Calu3 (cell line): Measurements from ENCODE around the gene CDK13. TPM values are rescaled to one million over a fixed set of nuclear protein-coding genes. Genes with fewer than 3 reads are reported as not detected.

ENCODE experiments used
- BruUV-seq: library from RNA; stranded (reverse); fragments of 400-500 nt; replicated peaks from 2 replicates; lab custom pipeline; 2021; lab: Mats Ljungman, UMichigan
- CTCF ChIA-PET: fragments of 300-600 bp; sonication (Branson Sonifier 250); formaldehyde crosslinking; loops from one replicate; lab custom pipeline; 2022; ENCODE audit warnings: antibody characterized with exemption; lab: Charles Lee
- DNase-seq: peaks from one replicate; pipeline ENCODE4 v3.0.0; 2022
- H3K27ac Mint-ChIP-seq: one replicate; pipeline ENCODE4 v1.8.0; 2022; ENCODE audit warnings: mixed read lengths; ENCODE audit not compliant: unreplicated experiment
- H3K27me3 Mint-ChIP-seq: one replicate; pipeline ENCODE4 v1.8.0; 2022; ENCODE audit warnings: mixed read lengths; ENCODE audit not compliant: unreplicated experiment
- H3K36me3 Mint-ChIP-seq: one replicate; pipeline ENCODE4 v1.8.0; 2022; ENCODE audit warnings: mild to moderate bottlenecking, moderate library complexity, mixed read lengths; ENCODE audit not compliant: insufficient read depth, unreplicated experiment
- H3K4me1 Mint-ChIP-seq: one replicate; pipeline ENCODE4 v1.8.0; 2022; ENCODE audit warnings: mild to moderate bottlenecking, low read depth, mixed read lengths; ENCODE audit not compliant: unreplicated experiment
- H3K4me3 Mint-ChIP-seq: one replicate; pipeline ENCODE4 v1.8.0; 2022; ENCODE audit warnings: mild to moderate bottlenecking, low read depth, moderate library complexity, mixed read lengths; ENCODE audit not compliant: unreplicated experiment
- H3K9me3 Mint-ChIP-seq: one replicate; pipeline ENCODE4 v1.8.0; 2022; ENCODE audit warnings: low read depth, mixed read lengths; ENCODE audit not compliant: unreplicated experiment
- intact Hi-C: fragments of 100-400 bp; cut with micrococcal nuclease; formaldehyde crosslinking; loops from one replicate; pipeline ENCODE4 v1.10.0; 2022; ENCODE audit not compliant: unreplicated experiment
- total RNA-seq: library from RNA; stranded (reverse); gene quantifications from 2 replicates; pipeline ENCODE4 v1.2.3, GENCODE V29; 2022
- TF ChIP-seq, protein P1 (sequence below): fragments of 200-600 bp; IDR thresholded peaks from one replicate; pipeline ENCODE4 v1.8.0; 2022; ENCODE audit warnings: antibody characterized with exemption; ENCODE audit not compliant: unreplicated experiment

Gene CDK13
- total RNA-seq, 1 experiment from 2014 or later, result 86.7 TPM

DNA sequence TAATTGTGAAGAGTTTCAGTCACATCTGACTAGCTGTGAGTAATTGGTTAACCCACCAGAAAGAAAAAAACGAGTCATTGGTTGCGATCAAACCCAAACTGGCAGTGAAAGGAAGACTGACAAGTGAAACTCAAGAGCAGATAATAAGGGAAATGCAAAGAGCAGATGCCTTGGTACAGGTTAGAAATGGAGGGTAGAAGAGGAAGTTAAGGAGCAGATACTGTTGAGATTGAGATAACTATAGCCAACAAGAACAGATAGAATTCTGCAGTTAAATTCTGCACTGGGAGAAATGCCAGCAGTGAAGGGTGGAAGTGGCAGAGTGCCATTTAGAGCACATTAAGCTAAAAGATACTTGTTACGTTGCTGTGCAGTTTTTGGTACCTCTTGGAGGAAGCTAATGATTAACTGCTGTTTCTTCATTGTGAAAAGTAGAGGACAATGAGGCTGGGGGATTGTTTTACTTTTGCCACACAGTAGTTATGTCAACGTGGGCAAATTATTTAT is 65.8 kb downstream of the CDK13 start:
- H3K9me3 Mint-ChIP-seq, result no peaks in the 10 kb centered on the region
- H3K4me1 Mint-ChIP-seq, result peaks cover 34% of the 10 kb centered on the region
- intact Hi-C loops, result no loop called here
- peaks cover 9% of the 10 kb centered on the region for H3K36me3 Mint-ChIP-seq
- CTCF ChIA-PET, result interaction anchor here (0.6 to 1.1 kb wide), 5 partner anchors 8 to 120 kb away, joined by 3 to 11 read pairs (median 4); no protein-coding TSS in a partner anchor
- peak overlapping the region; percentile 5 for H3K4me3 Mint-ChIP-seq
- peak; percentile 49 for DNase-seq
- TF ChIP-seq, protein P1, sequence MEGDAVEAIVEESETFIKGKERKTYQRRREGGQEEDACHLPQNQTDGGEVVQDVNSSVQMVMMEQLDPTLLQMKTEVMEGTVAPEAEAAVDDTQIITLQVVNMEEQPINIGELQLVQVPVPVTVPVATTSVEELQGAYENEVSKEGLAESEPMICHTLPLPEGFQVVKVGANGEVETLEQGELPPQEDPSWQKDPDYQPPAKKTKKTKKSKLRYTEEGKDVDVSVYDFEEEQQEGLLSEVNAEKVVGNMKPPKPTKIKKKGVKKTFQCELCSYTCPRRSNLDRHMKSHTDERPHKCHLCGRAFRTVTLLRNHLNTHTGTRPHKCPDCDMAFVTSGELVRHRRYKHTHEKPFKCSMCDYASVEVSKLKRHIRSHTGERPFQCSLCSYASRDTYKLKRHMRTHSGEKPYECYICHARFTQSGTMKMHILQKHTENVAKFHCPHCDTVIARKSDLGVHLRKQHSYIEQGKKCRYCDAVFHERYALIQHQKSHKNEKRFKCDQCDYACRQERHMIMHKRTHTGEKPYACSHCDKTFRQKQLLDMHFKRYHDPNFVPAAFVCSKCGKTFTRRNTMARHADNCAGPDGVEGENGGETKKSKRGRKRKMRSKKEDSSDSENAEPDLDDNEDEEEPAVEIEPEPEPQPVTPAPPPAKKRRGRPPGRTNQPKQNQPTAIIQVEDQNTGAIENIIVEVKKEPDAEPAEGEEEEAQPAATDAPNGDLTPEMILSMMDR, result no peak
- H3K27me3 Mint-ChIP-seq, result no peaks in the 10 kb centered on the region
- H3K27ac Mint-ChIP-seq, result peak overlapping the region; percentile 14
- no TSS peak for BruUV-seq

DNA sequence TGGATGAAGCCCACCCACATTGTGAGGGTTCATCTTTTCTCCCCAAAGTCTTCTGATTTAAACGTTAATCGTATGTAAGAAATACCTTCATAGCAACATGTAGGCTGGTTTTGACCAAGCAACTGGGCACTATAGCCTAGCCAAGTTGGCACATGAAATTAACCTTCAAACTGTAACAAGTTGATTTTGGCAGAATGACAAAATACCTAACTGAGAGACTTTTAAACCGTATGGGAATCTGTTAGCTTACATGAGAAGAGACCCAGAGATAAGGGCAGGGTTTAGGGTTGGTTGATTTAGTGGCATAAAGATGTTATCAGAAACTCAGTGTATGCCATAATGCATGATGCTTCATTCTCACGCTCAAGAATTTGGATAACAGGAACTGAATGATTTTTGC is 69.5 kb downstream of the CDK13 start:
- no peak overlapping the region for H3K4me3 Mint-ChIP-seq
- H3K27me3 Mint-ChIP-seq, result no peaks in the 10 kb centered on the region
- H3K36me3 Mint-ChIP-seq, result peaks cover 13% of the 10 kb centered on the region
- no peak for DNase-seq
- TF ChIP-seq, protein P1, result no peak
- CTCF ChIA-PET, result interaction anchor here (1.2 kb wide), 1 partner anchor 11 kb away, joined by 4 read pairs; no protein-coding TSS in a partner anchor
- BruUV-seq, result no TSS peak
- peaks cover 22% of the 10 kb centered on the region for H3K4me1 Mint-ChIP-seq
- intact Hi-C loops, result no loop called here
- no peak overlapping the region for H3K27ac Mint-ChIP-seq
- no peaks in the 10 kb centered on the region for H3K9me3 Mint-ChIP-seq

DNA sequence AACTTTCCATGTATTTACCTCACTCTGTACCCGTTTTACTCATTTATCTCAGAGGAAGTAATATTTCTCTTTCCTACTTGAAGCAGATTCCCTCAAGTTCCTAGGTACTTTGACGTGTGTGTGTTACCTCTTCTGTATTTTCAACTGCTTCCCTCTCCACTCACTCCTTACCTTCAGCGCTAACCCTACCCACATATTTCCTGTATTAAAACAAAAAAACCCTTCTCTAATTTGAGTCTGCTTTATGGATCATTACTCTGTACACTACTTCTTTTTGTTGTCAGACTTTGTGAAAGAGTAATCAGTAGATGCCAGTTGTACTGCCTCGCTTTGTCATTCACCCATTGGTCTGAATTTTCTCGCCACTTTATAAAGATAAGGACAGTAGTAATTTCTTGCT is 74.0 kb downstream of the CDK13 start:
- H3K36me3 Mint-ChIP-seq, result peaks cover 34% of the 10 kb centered on the region
- TF ChIP-seq, protein P1, result no peak
- no peaks in the 10 kb centered on the region for H3K27me3 Mint-ChIP-seq
- H3K27ac Mint-ChIP-seq, result peak overlapping the region; percentile 12
- no peak for DNase-seq
- intact Hi-C loops, result no loop called here
- BruUV-seq, result no TSS peak
- no peak overlapping the region for H3K4me3 Mint-ChIP-seq
- H3K9me3 Mint-ChIP-seq, result no peaks in the 10 kb centered on the region
- CTCF ChIA-PET, result interaction anchor here (0.6 to 0.7 kb wide), 3 partner anchors 8 to 1841 kb away, joined by 5 to 11 read pairs (median 6); no protein-coding TSS in a partner anchor
- H3K4me1 Mint-ChIP-seq, result peaks cover 10% of the 10 kb centered on the region

DNA sequence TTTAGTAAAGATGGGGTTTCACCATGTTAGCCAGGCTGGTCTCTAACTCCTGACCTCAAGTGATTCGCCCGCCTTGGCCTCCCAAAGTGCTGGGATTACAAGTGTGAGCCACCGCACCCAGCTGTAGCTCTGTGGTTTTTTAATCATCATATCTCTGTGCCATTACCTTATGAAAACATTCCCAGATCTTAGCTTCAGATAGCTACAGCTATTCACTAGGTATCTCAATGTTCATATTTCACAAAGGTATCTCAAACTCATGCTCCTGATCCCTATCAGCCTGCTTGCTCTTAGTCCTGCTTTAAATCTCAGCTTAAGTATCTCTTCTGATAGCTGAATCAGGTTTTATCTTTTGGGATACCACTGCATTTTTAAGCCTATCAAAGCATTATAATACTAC is 74.8 kb downstream of the CDK13 start:
- H3K4me3 Mint-ChIP-seq, result no peak overlapping the region
- H3K4me1 Mint-ChIP-seq, result peaks cover 10% of the 10 kb centered on the region
- DNase-seq, result no peak
- H3K27me3 Mint-ChIP-seq, result no peaks in the 10 kb centered on the region
- H3K9me3 Mint-ChIP-seq, result no peaks in the 10 kb centered on the region
- H3K27ac Mint-ChIP-seq, result no peak overlapping the region
- intact Hi-C loops, result no loop called here
- H3K36me3 Mint-ChIP-seq, result peaks cover 34% of the 10 kb centered on the region
- TF ChIP-seq, protein P1, result no peak
- CTCF ChIA-PET, result interaction anchor here (0.6 kb wide), 1 partner anchor 1648 kb away, joined by 3 read pairs; no protein-coding TSS in a partner anchor
- BruUV-seq, result no TSS peak
